DMS 273 (cell line): ENCODE results near the gene FANK1.
"Not testable (repeated sequence)": the region's sequence is repeated elsewhere in the genome, so short reads cannot be mapped to it uniquely, and the experiment has no call there.

Experiments
- DNase-seq: peaks from one replicate; lab custom pipeline; 2025; ENCODE audit not compliant: unreplicated experiment; lab: John Stamatoyannopoulos, UW

The FANK1 gene

GRCh38 chr10:126016882-126017281 lies 120.5 kb downstream of the FANK1 start:
- no peak for DNase-seq

GRCh38 chr10:126017961-126018560 lies 121.7 kb downstream of the FANK1 start:
- no peak for DNase-seq

GRCh38 chr10:126021833-126022500 lies 125.6 kb downstream of the FANK1 start:
- DNase-seq = no peak

- no peak for DNase-seq
Observed at GRCh38 chr10:126022841-126023240, 126.5 kb downstream of the FANK1 start.

- DNase-seq = no peak
Observed at GRCh38 chr10:126027692-126028091, 131.3 kb downstream of the FANK1 start.

- no peak for DNase-seq
Observed at GRCh38 chr10:126029999-126030398, 133.6 kb downstream of the FANK1 start.

- no peak for DNase-seq
Observed at GRCh38 chr10:126034586-126034985, 138.2 kb downstream of the FANK1 start.

GRCh38 chr10:126036515-126036914 lies 140.2 kb downstream of the FANK1 start:
- no peak for DNase-seq

- DNase-seq = no peak
Observed at GRCh38 chr10:126037946-126038345, 141.6 kb downstream of the FANK1 start.

GRCh38 chr10:126041117-126041516 lies 144.8 kb downstream of the FANK1 start:
- DNase-seq = no peak

GRCh38 chr10:126041804-126042231 lies 145.5 kb downstream of the FANK1 start:
- peak; percentile 1 for DNase-seq

GRCh38 chr10:126042354-126042753 lies 146.0 kb downstream of the FANK1 start:
- DNase-seq = no peak

- no peak for DNase-seq
Observed at GRCh38 chr10:126042906-126043305, 146.5 kb downstream of the FANK1 start.

- no peak for DNase-seq
Observed at GRCh38 chr10:126043389-126043788, 147.0 kb downstream of the FANK1 start.

GRCh38 chr10:126045861-126046260 lies 149.5 kb downstream of the FANK1 start:
- DNase-seq = no peak

GRCh38 chr10:126046831-126047230 lies 150.5 kb downstream of the FANK1 start:
- DNase-seq = no peak

GRCh38 chr10:126047749-126048148 lies 151.4 kb downstream of the FANK1 start:
- not testable (repeated sequence) for DNase-seq

- DNase-seq = no peak
Observed at GRCh38 chr10:126049759-126050700, 153.7 kb downstream of the FANK1 start.

- no peak for DNase-seq
Observed at GRCh38 chr10:126052171-126052570, 155.8 kb downstream of the FANK1 start.

GRCh38 chr10:126054191-126054590 lies 157.8 kb downstream of the FANK1 start:
- DNase-seq = no peak

GRCh38 chr10:126057494-126057893 lies 161.1 kb downstream of the FANK1 start:
- no peak for DNase-seq

- DNase-seq = no peak
Observed at GRCh38 chr10:126058104-126058503, 161.7 kb downstream of the FANK1 start.
